Hepatocyte (in vitro differentiated cells): ENCODE results near the gene TPMT. TPM values are rescaled to one million over a fixed set of nuclear protein-coding genes. Genes with fewer than 3 reads are reported as not detected.

Experiments used
- DNase-seq: peaks from one replicate; pipeline ENCODE4 v3.0.0-alpha.2; 2016; ENCODE audit warnings: low spot score
- H2AFZ ChIP-seq: fragments of 200-600 bp; sonication (generic); 2 replicates; pipeline ENCODE4 v1.6.0; 2016; ENCODE audit warnings: antibody characterized with exemption, mild to moderate bottlenecking
- H3K27ac ChIP-seq: fragments of 200-600 bp; sonication (generic); 2 replicates; pipeline ENCODE4 v1.5.1; 2016; ENCODE audit warnings: mild to moderate bottlenecking
- H3K27me3 ChIP-seq: fragments of 200-600 bp; sonication (generic); 2 replicates; pipeline ENCODE4 v1.6.1; 2016
- H3K36me3 ChIP-seq: fragments of 200-600 bp; sonication (generic); replicated peaks from 2 replicates; pipeline ENCODE4 v1.5.1; 2016; ENCODE audit warnings: low read depth; ENCODE audit not compliant: insufficient read depth
- H3K4me1 ChIP-seq: fragments of 200-600 bp; sonication (generic); 2 replicates; pipeline ENCODE4 v1.5.1; 2016; ENCODE audit warnings: mild to moderate bottlenecking, moderate library complexity; ENCODE audit not compliant: insufficient read depth
- H3K4me2 ChIP-seq: fragments of 200-600 bp; sonication (generic); 2 replicates; pipeline ENCODE4 v1.6.0; 2016
- H3K4me3 ChIP-seq: fragments of 200-600 bp; sonication (generic); 2 replicates; pipeline ENCODE4 v1.5.1; 2016; ENCODE audit warnings: mild to moderate bottlenecking
- H3K79me2 ChIP-seq: fragments of 200-600 bp; sonication (generic); 2 replicates; pipeline ENCODE4 v1.6.0; 2017; ENCODE audit warnings: mild to moderate bottlenecking
- H3K9me2 ChIP-seq: fragments of 200-600 bp; sonication (generic); replicated peaks from 2 replicates; pipeline ENCODE4 v1.6.0; 2017; ENCODE audit warnings: mild to moderate bottlenecking; ENCODE audit not compliant: insufficient read depth
- H3K9me3 ChIP-seq: fragments of 200-600 bp; sonication (generic); 2 replicates; pipeline ENCODE4 v1.5.1; 2016; ENCODE audit warnings: low read depth, mild to moderate bottlenecking
- H4K20me1 ChIP-seq: fragments of 200-600 bp; sonication (generic); 2 replicates; pipeline ENCODE4 v1.6.0; 2016; ENCODE audit warnings: mild to moderate bottlenecking; ENCODE audit not compliant: insufficient read depth, poor library complexity, severe bottlenecking
- CTCF ChIP-seq: fragments of 200-600 bp; sonication (generic); IDR thresholded peaks from 2 replicates; pipeline ENCODE4 v1.5.1; 2016; ENCODE audit warnings: antibody characterized with exemption, mild to moderate bottlenecking; ENCODE audit not compliant: poor library complexity
- EZH2 ChIP-seq: fragments of 200-600 bp; sonication (generic); IDR thresholded peaks from 2 replicates; pipeline ENCODE4 v1.6.1; 2016; ENCODE audit warnings: antibody characterized with exemption, mild to moderate bottlenecking, borderline replicate concordance
- EZH2phosphoT487 ChIP-seq: fragments of 200-600 bp; sonication (generic); IDR thresholded peaks from one replicate; pipeline ENCODE4 v1.6.1; 2018; ENCODE audit warnings: antibody characterized with exemption, mild to moderate bottlenecking, low read depth, moderate library complexity; ENCODE audit not compliant: unreplicated experiment, severe bottlenecking
- WGBS: methylation state at CpG from one replicate; pipeline ENCODE4 v1.1.6; 2016; ENCODE audit warnings: low lambda C conversion rate; ENCODE audit errors: missing lambda C conversion rate; 5-methylcytosine and 5-hydroxymethylcytosine counted together
- polyA plus RNA-seq: library from polyadenylated mRNA; unstranded; fragments of >200 nt; fragmentation: Nextera tagmentation; extraction: Ambion mirVana; gene quantifications from 2 replicates; pipeline ENCODE4 v1.2.1, GENCODE V29; 2016
- total RNA-seq: library from RNA; depleted of rRNA; stranded (reverse); fragments of >200 nt; gene quantifications from 2 replicates; pipeline ENCODE4 v1.2.3, GENCODE V29; 2014

Gene TPMT
- total and polyA plus RNA-seq, 2 experiments from 2014 or later, result 10.0 to 15.5 TPM

DNA sequence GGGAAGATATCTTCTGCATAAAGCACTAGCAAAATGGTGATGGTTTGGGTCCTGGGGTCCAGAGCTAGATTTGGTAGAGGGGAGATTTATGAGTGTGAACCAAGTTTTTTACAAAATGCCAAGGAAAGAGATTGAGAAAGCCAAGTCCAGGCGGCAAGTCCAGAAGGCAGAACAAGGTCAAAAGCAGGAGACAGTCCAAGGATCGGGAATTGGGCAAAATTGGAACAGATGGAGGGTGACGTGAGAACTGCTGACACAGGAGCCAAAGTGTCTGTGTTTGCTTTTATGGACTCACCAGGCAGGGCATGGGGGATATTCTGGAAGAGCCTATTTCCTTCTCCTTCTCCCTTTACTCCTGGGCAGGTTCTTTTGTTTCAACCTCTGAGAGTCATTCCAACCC, 36.5 kb downstream of the TPMT start:
- Histone ChIP-seq H3K4me2 (no peak overlapping the region), H3K9me2 (no peaks in the 10 kb centered on the region), H2AFZ (no peak overlapping the region), H3K79me2 (no peaks in the 10 kb centered on the region), H4K20me1 (no peaks in the 10 kb centered on the region), H3K27ac (peak overlapping the region; percentile 17), H3K36me3 (no peaks in the 10 kb centered on the region), H3K9me3 (no peaks in the 10 kb centered on the region), H3K4me1 (peaks cover 5% of the 10 kb centered on the region), H3K27me3 (no peaks in the 10 kb centered on the region), H3K4me3 (no peak overlapping the region)
- no peak for DNase-seq
- TF ChIP-seq CTCF (no peak), EZH2phosphoT487 (no peak), EZH2 (no peak)
- WGBS, result 58% methylated on average over 3 of the region's 3 CpGs

DNA sequence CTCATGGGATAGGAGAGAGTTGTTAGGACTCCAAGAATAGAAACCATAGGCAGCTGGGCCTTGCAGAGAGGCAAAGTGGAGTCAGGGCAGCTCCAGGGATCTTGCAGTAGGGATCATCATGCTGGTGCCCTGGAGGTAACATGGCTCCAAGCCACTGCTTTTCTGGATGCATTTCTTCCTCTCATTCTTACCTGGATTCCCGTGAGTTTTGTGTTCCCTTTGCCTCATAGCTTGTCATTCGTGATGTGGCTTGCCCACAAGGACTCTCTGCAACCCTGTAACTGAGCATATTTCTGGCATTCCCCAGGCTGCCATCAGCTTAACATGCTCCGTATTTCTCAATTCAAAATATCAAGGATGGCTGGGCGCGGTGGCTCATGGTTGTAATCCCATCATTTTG, 37.7 kb downstream of the TPMT start:
- no peaks in the 10 kb centered on the region for H3K9me2 ChIP-seq
- H4K20me1 ChIP-seq, result no peaks in the 10 kb centered on the region
- no peak overlapping the region for H3K4me2 ChIP-seq
- peaks cover 2% of the 10 kb centered on the region for H3K4me1 ChIP-seq
- TF ChIP-seq EZH2 (no peak), EZH2phosphoT487 (no peak), CTCF (no peak)
- WGBS, result 97% methylated on average over 5 of the region's 5 CpGs
- H3K36me3 ChIP-seq, result no peaks in the 10 kb centered on the region
- H3K9me3 ChIP-seq, result no peaks in the 10 kb centered on the region
- no peak overlapping the region for H3K4me3 ChIP-seq
- DNase-seq, result no peak
- H3K27ac ChIP-seq, result no peak overlapping the region
- H3K27me3 ChIP-seq, result no peaks in the 10 kb centered on the region
- no peak overlapping the region for H2AFZ ChIP-seq
- no peaks in the 10 kb centered on the region for H3K79me2 ChIP-seq

DNA sequence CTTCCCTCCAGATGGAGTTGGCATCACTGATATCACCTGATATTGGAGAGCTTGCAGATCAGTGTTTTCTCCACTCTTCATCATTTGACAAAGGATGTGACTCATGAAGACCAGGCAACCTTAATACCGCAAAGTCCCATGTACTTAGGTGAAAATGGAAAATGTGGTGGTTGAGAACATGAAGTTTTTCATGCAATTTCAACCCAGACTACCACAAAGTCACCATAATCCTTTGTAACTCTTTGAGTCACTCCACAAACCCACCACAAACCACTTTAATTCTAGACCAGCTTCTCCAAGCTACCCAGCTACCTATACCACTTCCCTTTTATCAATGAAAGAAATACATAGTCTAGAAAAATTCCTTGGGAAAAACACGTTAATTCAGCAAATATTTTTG, 39.5 kb downstream of the TPMT start:
- WGBS, result 96% methylated on average over 2 of the region's 2 CpGs
- no peak overlapping the region for H3K4me2 ChIP-seq
- DNase-seq, result no peak
- H3K36me3 ChIP-seq, result no peaks in the 10 kb centered on the region
- H3K9me2 ChIP-seq, result no peaks in the 10 kb centered on the region
- no peaks in the 10 kb centered on the region for H4K20me1 ChIP-seq
- H3K9me3 ChIP-seq, result no peaks in the 10 kb centered on the region
- no peak overlapping the region for H3K4me3 ChIP-seq
- H2AFZ ChIP-seq, result no peak overlapping the region
- H3K79me2 ChIP-seq, result no peaks in the 10 kb centered on the region
- no peaks in the 10 kb centered on the region for H3K4me1 ChIP-seq
- no peak overlapping the region for H3K27ac ChIP-seq
- TF ChIP-seq CTCF, result no peak
- TF ChIP-seq EZH2, result no peak
- H3K27me3 ChIP-seq, result no peaks in the 10 kb centered on the region

GRCh38 chr6:18110162-18110561, 44.7 kb downstream of the TPMT start:
- no peaks in the 10 kb centered on the region for H3K27me3 ChIP-seq
- no peak overlapping the region for H3K4me3 ChIP-seq
- H3K4me2 ChIP-seq, result no peak overlapping the region
- H3K79me2 ChIP-seq, result no peaks in the 10 kb centered on the region
- H3K9me3 ChIP-seq, result no peaks in the 10 kb centered on the region
- no peak overlapping the region for H3K27ac ChIP-seq
- TF ChIP-seq EZH2 (no peak), CTCF (no peak), EZH2phosphoT487 (no peak)
- no peaks in the 10 kb centered on the region for H3K4me1 ChIP-seq
- no peaks in the 10 kb centered on the region for H4K20me1 ChIP-seq
- no peak overlapping the region for H2AFZ ChIP-seq
- no peaks in the 10 kb centered on the region for H3K9me2 ChIP-seq
- no peaks in the 10 kb centered on the region for H3K36me3 ChIP-seq
- no peak for DNase-seq
